Mesenchymal stem cell (in vitro differentiated cells and primary cell): ENCODE measurements around the gene ZSCAN5B.
"Not testable (repeated sequence)": the region's sequence is repeated elsewhere in the genome, so short reads cannot be mapped to it uniquely, and the experiment has no call there.

Source experiments
- DNase-seq: peaks from one replicate; pipeline ENCODE4 v3.0.0-alpha.2; 2013
- H2AFZ ChIP-seq: one replicate; pipeline ENCODE4 v1.6.1; 2013; ENCODE audit warnings: low read depth, mild to moderate bottlenecking, control low read depth, inconsistent platforms, low read length, moderate library complexity
- H2AK5ac ChIP-seq: 2 replicates; pipeline ENCODE4 v1.6.1; 2013; ENCODE audit warnings: low read length, moderate library complexity, mild to moderate bottlenecking, inconsistent platforms; ENCODE audit not compliant: severe bottlenecking
- H2BK120ac ChIP-seq: one replicate; pipeline ENCODE4 v1.6.1; 2013; ENCODE audit warnings: low read depth, mild to moderate bottlenecking, inconsistent platforms, low read length, moderate library complexity
- H2BK12ac ChIP-seq, 2 experiments: one replicate each; pipeline ENCODE4 v1.6.1; 2013; ENCODE audit warnings: inconsistent platforms in 2 of 2, low read length in 2 of 2, mild to moderate bottlenecking in 2 of 2, moderate library complexity in 2 of 2, control low read depth in 1 of 2
- H2BK15ac ChIP-seq: one replicate; pipeline ENCODE4 v1.6.1; 2013; ENCODE audit warnings: mild to moderate bottlenecking, low read depth, inconsistent platforms; ENCODE audit not compliant: poor library complexity, severe bottlenecking
- H2BK5ac ChIP-seq: 2 replicates; pipeline ENCODE4 v1.6.1; 2013; ENCODE audit warnings: low read depth, mild to moderate bottlenecking, low read length, control low read depth, inconsistent platforms; ENCODE audit not compliant: poor library complexity, severe bottlenecking
- H3K14ac ChIP-seq, 2 experiments: one replicate each; pipeline ENCODE4 v1.6.1; 2013; ENCODE audit warnings: inconsistent platforms in 2 of 2, low read length in 2 of 2, control low read depth in 1 of 2, mild to moderate bottlenecking in 1 of 2, moderate library complexity in 1 of 2
- H3K18ac ChIP-seq, 2 experiments: one replicate each; pipeline ENCODE4 v1.6.1; 2013; ENCODE audit warnings: inconsistent platforms in 2 of 2, low read length in 2 of 2, control low read depth in 1 of 2, low read depth in 1 of 2, mild to moderate bottlenecking in 1 of 2
- H3K23ac ChIP-seq, 2 experiments: one replicate each; pipeline ENCODE4 v1.6.1; 2013; ENCODE audit warnings: inconsistent platforms in 2 of 2, low read length in 2 of 2, mild to moderate bottlenecking in 2 of 2, moderate library complexity in 2 of 2, control low read depth in 1 of 2
- H3K27ac ChIP-seq: 2 replicates; pipeline ENCODE4 v1.5.1; 2013; ENCODE audit warnings: mild to moderate bottlenecking, moderate library complexity, low read length, control low read depth, inconsistent platforms; ENCODE audit not compliant: poor library complexity, severe bottlenecking
- H3K27me3 ChIP-seq, 2 experiments: 2 replicates each; pipeline versions ENCODE4 v1.6.1 to v1.7.0; 2013; ENCODE audit warnings: low read length in 2 of 2, mild to moderate bottlenecking in 2 of 2, moderate library complexity in 2 of 2, control low read depth in 1 of 2, inconsistent platforms in 1 of 2; ENCODE audit not compliant: control insufficient read depth in 1 of 2, insufficient read depth in 1 of 2
- H3K36me3 ChIP-seq, 2 experiments: 2 replicates each; pipeline versions ENCODE4 v1.6.1 to v1.7.0; 2013; ENCODE audit warnings: low read length in 2 of 2, control low read depth in 1 of 2, inconsistent platforms in 1 of 2, low read depth in 1 of 2, mild to moderate bottlenecking in 1 of 2; ENCODE audit not compliant: insufficient read depth in 2 of 2, control insufficient read depth in 1 of 2
- H3K4ac ChIP-seq, 2 experiments: one replicate each; pipeline ENCODE4 v1.6.1; 2013; ENCODE audit warnings: inconsistent platforms in 2 of 2, low read length in 2 of 2, mild to moderate bottlenecking in 2 of 2, moderate library complexity in 2 of 2, control low read depth in 1 of 2, low read depth in 1 of 2
- H3K4me1 ChIP-seq: 2 replicates; pipeline ENCODE4 v1.6.1; 2013; ENCODE audit warnings: low read depth, low read length, control low read depth; ENCODE audit not compliant: control insufficient read depth, insufficient read depth
- H3K4me2 ChIP-seq: 2 replicates; pipeline ENCODE4 v1.6.1; 2013; ENCODE audit warnings: low read length, mild to moderate bottlenecking, inconsistent platforms; ENCODE audit not compliant: poor library complexity, severe bottlenecking
- H3K4me3 ChIP-seq, 2 experiments: 2 replicates each; pipeline versions ENCODE4 v1.5.1 to v1.7.0; 2013; ENCODE audit warnings: low read length in 2 of 2, mild to moderate bottlenecking in 2 of 2, control low read depth in 1 of 2, low read depth in 1 of 2; ENCODE audit not compliant: insufficient read depth in 1 of 2
- H3K79me1 ChIP-seq: replicated peaks from 2 replicates; pipeline ENCODE4 v1.6.1; 2013; ENCODE audit warnings: mild to moderate bottlenecking, control low read depth, low read length, inconsistent platforms; ENCODE audit not compliant: poor library complexity, severe bottlenecking
- H3K9ac ChIP-seq: 2 replicates; pipeline ENCODE4 v1.7.0; 2013; ENCODE audit warnings: mild to moderate bottlenecking, low read length, moderate library complexity
- H3K9me3 ChIP-seq: 2 replicates; pipeline ENCODE4 v1.7.0; 2013; ENCODE audit warnings: mild to moderate bottlenecking, low read length; ENCODE audit not compliant: control insufficient read depth
- H4K8ac ChIP-seq: one replicate; pipeline ENCODE4 v1.6.1; 2013; ENCODE audit warnings: inconsistent platforms, mild to moderate bottlenecking, low read length, moderate library complexity
- H4K91ac ChIP-seq: one replicate; pipeline ENCODE4 v1.6.1; 2013; ENCODE audit warnings: mild to moderate bottlenecking, low read length, inconsistent platforms
- WGBS: methylation state at CpG from one replicate; pipeline ENCODE4 v1.1.7; 2013; ENCODE audit warnings: mixed read lengths; 5-methylcytosine and 5-hydroxymethylcytosine counted together

ZSCAN5B gene

DNA sequence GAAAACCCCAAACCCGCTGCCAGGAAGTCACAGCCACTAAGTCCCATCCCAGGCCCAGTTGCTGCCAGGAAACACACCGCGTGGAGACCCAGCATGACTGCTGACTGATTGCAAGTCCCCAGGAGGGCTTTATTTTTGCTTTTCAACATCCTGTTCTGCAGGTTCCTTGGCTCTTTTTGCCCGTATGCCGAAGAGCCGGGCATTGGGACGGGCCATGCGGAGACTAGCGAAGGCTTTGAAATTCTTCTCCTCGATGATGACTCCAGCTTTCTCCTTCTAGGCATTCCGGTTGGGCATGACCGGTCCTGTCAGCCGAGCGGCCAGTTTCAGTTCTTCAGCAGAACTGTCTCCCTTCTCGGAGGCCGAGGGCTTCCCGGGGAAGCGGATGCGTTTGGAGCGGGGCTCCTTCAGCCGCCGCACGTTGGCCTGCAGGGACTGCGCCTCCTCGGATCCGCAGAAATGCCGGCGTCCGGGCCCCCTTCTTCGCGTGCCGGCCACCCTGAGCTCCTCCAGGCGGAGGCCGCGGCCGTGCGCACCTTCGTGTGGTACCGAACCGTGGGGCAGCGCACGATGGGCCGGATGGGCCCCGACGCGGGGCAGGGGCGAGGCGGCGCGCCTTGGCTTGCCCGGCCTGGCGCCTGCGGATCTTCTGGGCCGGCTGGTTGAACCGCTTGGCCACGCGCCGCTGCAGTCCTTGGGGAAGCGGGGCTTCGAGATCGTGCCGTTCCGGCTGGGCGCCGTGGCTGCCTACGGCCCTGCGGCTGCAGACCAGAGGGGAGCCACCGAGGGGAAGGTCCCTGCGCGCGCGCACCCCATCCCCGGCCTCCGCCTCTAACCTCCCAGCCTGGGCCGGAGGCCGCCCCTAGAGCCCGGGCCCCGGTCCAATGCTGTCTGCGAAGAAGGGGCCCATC, 19.7 kb upstream of the ZSCAN5B start:
- Histone ChIP-seq H3K9me3 (no peaks in the 10 kb centered on the region), H2BK120ac (no peak overlapping the region), H3K36me3 (peaks cover 0 to 5% of the 10 kb centered on the region in 2 experiments), H4K91ac (no peak overlapping the region), H3K18ac (no peak overlapping the region), H2BK12ac (no peak overlapping the region), H3K9ac (peak overlapping the region; percentile 75), H2BK5ac (no peak overlapping the region), H4K8ac (no peak overlapping the region), H3K4me1 (peaks cover 5% of the 10 kb centered on the region), H3K23ac (no peak overlapping the region), H3K27me3 (no peaks in the 10 kb centered on the region), H3K27ac (no peak overlapping the region), H3K14ac (no peak overlapping the region), H3K4ac (no peak overlapping the region), H2BK15ac (no peak overlapping the region), H3K79me1 (no peaks in the 10 kb centered on the region), H2AFZ (no peak overlapping the region), H2AK5ac (no peak overlapping the region), H3K4me2 (peak overlapping the region; percentile 46), H3K4me3 (peak overlapping the region in 1 of 2 experiments; percentile 73)
- DNase-seq, result no peak
- 72% methylated on average over 79 of the region's 79 CpGs for WGBS

GRCh38 chr19:56211718-56212117, 14.1 kb upstream of the ZSCAN5B start:
- 52% methylated on average over 4 of the region's 4 CpGs for WGBS
- Histone ChIP-seq H3K4me2 (no peak overlapping the region), H4K8ac (no peak overlapping the region), H3K27me3 (no peaks in the 10 kb centered on the region), H2BK120ac (no peak overlapping the region), H3K79me1 (no peaks in the 10 kb centered on the region), H3K18ac (no peak overlapping the region), H2BK5ac (no peak overlapping the region), H2AK5ac (no peak overlapping the region), H3K9ac (no peak overlapping the region), H3K4me3 (no peak overlapping the region), H3K36me3 (no peaks in the 10 kb centered on the region), H3K4ac (no peak overlapping the region), H2AFZ (no peak overlapping the region), H2BK15ac (no peak overlapping the region), H3K9me3 (no peaks in the 10 kb centered on the region), H2BK12ac (no peak overlapping the region), H3K4me1 (no peaks in the 10 kb centered on the region), H3K14ac (no peak overlapping the region), H3K23ac (no peak overlapping the region), H3K27ac (no peak overlapping the region), H4K91ac (no peak overlapping the region)
- DNase-seq, result no peak

DNA sequence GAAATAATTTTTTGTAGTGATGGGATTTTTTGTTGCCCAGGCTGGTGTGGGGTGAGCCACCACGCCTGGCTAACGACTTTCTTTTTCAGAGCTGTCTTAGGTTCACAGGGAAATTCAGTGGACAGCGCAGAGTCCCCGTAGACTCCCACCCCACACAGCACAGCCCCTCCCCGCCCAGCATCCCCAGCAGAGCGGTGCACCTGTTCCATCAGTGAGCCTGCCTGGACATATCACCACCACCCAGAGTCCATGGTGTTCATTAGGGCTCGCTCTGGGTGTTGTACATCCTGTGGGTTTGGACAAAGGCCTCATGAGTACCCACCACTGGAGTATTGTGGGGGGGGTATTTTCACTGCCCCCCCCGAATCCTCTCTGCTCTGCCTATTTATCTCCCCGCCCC, 12.5 kb upstream of the ZSCAN5B start:
- not testable (repeated sequence) for H3K18ac ChIP-seq, DNase-seq, H3K27me3 ChIP-seq, H2BK15ac ChIP-seq, H3K9ac ChIP-seq, H2AK5ac ChIP-seq, H2BK12ac ChIP-seq, H3K14ac ChIP-seq, H2BK120ac ChIP-seq, H3K4me2 ChIP-seq, H3K79me1 ChIP-seq, H3K9me3 ChIP-seq, H3K4ac ChIP-seq, H2AFZ ChIP-seq, H3K23ac ChIP-seq, H3K27ac ChIP-seq, H3K4me3 ChIP-seq, H4K91ac ChIP-seq, H2BK5ac ChIP-seq, H3K4me1 ChIP-seq, H4K8ac ChIP-seq, H3K36me3 ChIP-seq
- 89% methylated on average over 4 of the region's 9 CpGs for WGBS

GRCh38 chr19:56209091-56209490, 11.5 kb upstream of the ZSCAN5B start:
- H3K27me3 ChIP-seq, result no peaks in the 10 kb centered on the region
- H3K18ac ChIP-seq, result no peak overlapping the region
- no peaks in the 10 kb centered on the region for H3K9me3 ChIP-seq
- no peak overlapping the region for H2BK5ac ChIP-seq
- H3K79me1 ChIP-seq, result no peaks in the 10 kb centered on the region
- no peak overlapping the region for H3K4ac ChIP-seq
- no peak overlapping the region for H3K14ac ChIP-seq
- no peak overlapping the region for H4K91ac ChIP-seq
- no peak overlapping the region for H3K9ac ChIP-seq
- no peak overlapping the region for H3K23ac ChIP-seq
- H3K36me3 ChIP-seq, result no peaks in the 10 kb centered on the region
- no peak overlapping the region for H2BK15ac ChIP-seq
- H3K27ac ChIP-seq, result no peak overlapping the region
- H3K4me3 ChIP-seq, result no peak overlapping the region
- H3K4me1 ChIP-seq, result no peaks in the 10 kb centered on the region
- H4K8ac ChIP-seq, result no peak overlapping the region
- H2BK120ac ChIP-seq, result no peak overlapping the region
- no peak overlapping the region for H2AFZ ChIP-seq
- no peak for DNase-seq
- WGBS, result 85% methylated on average over 11 of the region's 12 CpGs
- no peak overlapping the region for H3K4me2 ChIP-seq
- H2BK12ac ChIP-seq, result no peak overlapping the region
- no peak overlapping the region for H2AK5ac ChIP-seq
